HL-60 (cell line): ENCODE measurements around the gene DDR2.
A peak's percentile ranks its signal among the peaks of the same experiment; 100 is the strongest.

Experiments used
- DNase-seq, 2 experiments: peaks; one replicate each; pipeline ENCODE4 v3.0.0-alpha.2; 2010 to 2020; ENCODE audit warnings: low read depth in 1 of 2, low spot score in 1 of 2
- H3K27ac ChIP-seq: fragments of 250-450 bp; sonication (Bioruptor Pico); replicated peaks from 2 replicates; pipeline ENCODE4 v1.5.1; 2020; ENCODE audit warnings: mild to moderate bottlenecking, moderate library complexity
- H3K27me3 ChIP-seq: fragments of 250-450 bp; sonication (Bioruptor Pico); 2 replicates; pipeline ENCODE4 v1.5.1; 2021; ENCODE audit warnings: mild to moderate bottlenecking, moderate library complexity; ENCODE audit not compliant: insufficient read depth, poor library complexity, severe bottlenecking
- H3K4me3 ChIP-seq: replicated peaks from 2 replicates; pipeline ENCODE4 v1.5.1; 2011; ENCODE audit warnings: mild to moderate bottlenecking, control low read depth, low read length; ENCODE audit not compliant: insufficient read depth
- CTCF ChIP-seq: IDR thresholded peaks from one replicate; pipeline ENCODE4 v1.5.1; 2011; ENCODE audit warnings: low read length, control low read depth, inconsistent platforms; ENCODE audit not compliant: insufficient read depth
- GABPA ChIP-seq: IDR thresholded peaks from 2 replicates; pipeline ENCODE4 v1.6.1; 2012; ENCODE audit warnings: low read depth
- POLR2AphosphoS5 ChIP-seq: IDR thresholded peaks from 2 replicates; pipeline ENCODE4 v1.6.1; 2012; ENCODE audit warnings: low read depth
- REST ChIP-seq: IDR thresholded peaks from 2 replicates; pipeline ENCODE4 v1.6.1; 2012; ENCODE audit warnings: low read depth; ENCODE audit not compliant: insufficient replicate concordance
- SPI1 ChIP-seq: IDR thresholded peaks from 2 replicates; pipeline ENCODE4 v1.6.1; 2012; ENCODE audit warnings: low read depth, mild to moderate bottlenecking, borderline replicate concordance

The DDR2 gene

DNA sequence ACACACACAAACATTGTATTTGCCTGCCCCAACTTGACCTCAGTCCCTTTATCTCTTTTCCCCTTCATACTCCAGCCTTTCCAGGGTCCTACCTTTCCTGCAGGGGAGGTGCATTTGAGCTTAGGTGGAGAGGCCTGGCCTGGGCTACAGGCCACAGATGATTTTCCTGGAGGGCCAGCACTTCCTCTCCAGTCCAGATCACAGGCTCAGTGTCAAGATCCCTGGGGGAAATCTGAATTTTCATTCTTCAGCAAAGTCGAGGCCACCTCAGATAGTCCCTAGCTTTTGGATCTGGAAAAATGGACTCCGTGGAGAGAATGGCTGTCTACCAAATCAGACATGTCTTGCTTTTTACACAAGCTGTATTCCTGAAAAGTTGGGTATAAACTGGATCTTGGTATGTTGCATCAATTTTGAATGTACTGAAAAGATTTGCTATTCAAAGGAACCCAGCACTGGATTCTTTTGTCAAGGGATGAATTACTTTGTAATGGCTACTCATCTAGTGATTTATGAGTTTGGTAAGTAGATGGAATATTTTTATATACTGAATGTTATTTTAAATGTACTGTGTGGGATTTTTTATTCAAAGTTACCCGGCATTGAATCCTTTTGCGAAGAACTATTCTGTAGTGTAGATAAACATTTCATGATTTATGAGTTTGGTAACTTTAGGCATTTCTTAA is 78.7 kb downstream of the DDR2 start:
- H3K4me3 ChIP-seq: no peak overlapping the region
- no peak overlapping the region for H3K27ac ChIP-seq
- TF ChIP-seq SPI1 (no peak), POLR2AphosphoS5 (no peak), REST (no peak), CTCF (no peak), GABPA (no peak)
- peaks cover 3% of the 10 kb centered on the region for H3K27me3 ChIP-seq
- DNase-seq: no peak

DNA sequence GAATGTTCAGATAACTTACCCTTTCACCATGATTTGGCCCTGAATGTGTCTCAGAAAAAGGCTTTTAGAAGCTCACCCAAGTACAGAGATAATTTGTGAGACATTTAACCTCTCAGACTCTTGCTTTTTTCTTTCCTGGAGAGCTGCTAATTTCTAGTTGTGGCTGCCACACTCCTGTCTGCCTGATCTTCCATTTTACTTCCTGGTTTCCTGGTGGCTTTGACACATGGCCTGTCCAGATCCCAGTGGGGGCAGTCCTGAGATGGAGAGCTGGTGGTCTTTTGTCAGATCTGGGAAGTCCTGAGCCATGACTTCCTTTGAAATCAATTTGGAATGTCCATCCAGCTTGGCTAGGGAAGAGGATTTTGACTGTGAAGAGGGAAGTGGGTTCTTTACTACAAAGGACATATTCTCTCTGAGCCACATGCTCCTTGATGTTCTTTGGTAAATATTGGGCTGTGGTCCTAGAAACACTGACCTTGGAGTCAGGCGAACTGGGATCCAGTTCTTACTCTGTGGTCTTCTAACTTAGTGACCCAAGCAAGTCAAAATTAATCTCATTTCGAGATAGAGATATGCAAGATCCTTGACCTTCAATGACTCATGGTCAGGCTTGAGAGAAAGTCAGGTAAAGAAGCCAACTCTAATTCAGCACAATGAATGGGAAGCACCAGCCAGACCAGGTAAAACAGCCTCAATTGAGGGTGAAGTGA is 80.2 kb downstream of the DDR2 start:
- H3K27me3 ChIP-seq: peaks cover 3% of the 10 kb centered on the region
- no peak overlapping the region for H3K27ac ChIP-seq
- no peak overlapping the region for H3K4me3 ChIP-seq
- no peak for DNase-seq
- TF ChIP-seq SPI1 (0 out of 2 replicates have a peak, but pooled peaks have one; percentile 2), CTCF (no peak)

GRCh38 chr1:162716123-162716522 is 83.9 kb downstream of the DDR2 start:
- Histone ChIP-seq H3K27ac (no peak overlapping the region), H3K27me3 (peaks cover 3% of the 10 kb centered on the region), H3K4me3 (no peak overlapping the region)
- TF ChIP-seq REST (no peak), POLR2AphosphoS5 (no peak), SPI1 (no peak), GABPA (no peak), CTCF (no peak)
- DNase-seq: no peak
